DMS79 treated with DMSO at 0.1 percent for 48 hours (cell line): ENCODE data around the gene LYZL1.
"Not testable (repeated sequence)": the region's sequence is repeated elsewhere in the genome, so short reads cannot be mapped to it uniquely, and the experiment has no call there.

ENCODE experiments used
- DNase-seq: peaks from one replicate; lab custom pipeline; 2025; lab: John Stamatoyannopoulos, UW

The LYZL1 gene

GRCh38 chr10:29332061-29332760 is 43.3 kb downstream of the LYZL1 start:
- DNase-seq, result peak; percentile 21

GRCh38 chr10:29332761-29333148 is 43.9 kb downstream of the LYZL1 start:
- DNase-seq, result no peak

- not testable (repeated sequence) for DNase-seq
Observed at GRCh38 chr10:29337526-29337925, 48.7 kb downstream of the LYZL1 start.

GRCh38 chr10:29343607-29344038 is 54.8 kb downstream of the LYZL1 start:
- no peak for DNase-seq

- no peak for DNase-seq
Observed at GRCh38 chr10:29344073-29344820, 55.4 kb downstream of the LYZL1 start.

GRCh38 chr10:29345144-29345909 is 56.5 kb downstream of the LYZL1 start:
- DNase-seq, result no peak

- no peak for DNase-seq
Observed at GRCh38 chr10:29345910-29346209, 57.0 kb downstream of the LYZL1 start.

GRCh38 chr10:29346296-29347001 is 57.6 kb downstream of the LYZL1 start:
- no peak for DNase-seq

GRCh38 chr10:29348836-29349235 is 60.0 kb downstream of the LYZL1 start:
- no peak for DNase-seq

GRCh38 chr10:29353305-29353704 is 64.4 kb downstream of the LYZL1 start:
- DNase-seq, result no peak

- no peak for DNase-seq
Observed at GRCh38 chr10:29353887-29354561, 65.2 kb downstream of the LYZL1 start.

- DNase-seq, result no peak
Observed at GRCh38 chr10:29355411-29355991, 66.6 kb downstream of the LYZL1 start.

- DNase-seq, result no peak
Observed at GRCh38 chr10:29356931-29357330, 68.1 kb downstream of the LYZL1 start.

GRCh38 chr10:29358010-29358616 is 69.2 kb downstream of the LYZL1 start:
- no peak for DNase-seq

- DNase-seq, result not testable (repeated sequence)
Observed at GRCh38 chr10:29360215-29360853, 71.5 kb downstream of the LYZL1 start.
